SK-N-SH treated with all-trans-retinoic acid at 6 μM for 48 hours (cell line): Measurements from ENCODE around the gene TMEM214.

Experiments
- ARNTL ChIP-seq: fragments of 450-650 bp; formaldehyde crosslinking; IDR thresholded peaks from 2 replicates; pipeline ENCODE4 v1.5.0; 2020; ENCODE audit warnings: low read depth, mild to moderate bottlenecking, moderate library complexity, borderline replicate concordance
- PATZ1 ChIP-seq: fragments of 250-450 bp; sonication (Bioruptor Pico); IDR thresholded peaks from 2 replicates; pipeline ENCODE4 v1.8.0; 2020; ENCODE audit warnings: mild to moderate bottlenecking, moderate library complexity, borderline replicate concordance
- POU6F1 ChIP-seq: fragments of 250-450 bp; sonication (Bioruptor Pico); IDR thresholded peaks from 2 replicates; pipeline ENCODE4 v1.8.0; 2021; ENCODE audit warnings: low read depth, mild to moderate bottlenecking, moderate library complexity, borderline replicate concordance
- RARB ChIP-seq: fragments of 250-450 bp; sonication (Bioruptor Pico); IDR thresholded peaks from 2 replicates; pipeline ENCODE4 v1.8.0; 2021; ENCODE audit warnings: mild to moderate bottlenecking, moderate library complexity
- ZNF565 ChIP-seq: fragments of 450-650 bp; formaldehyde crosslinking; conservative IDR thresholded peaks from 2 replicates; pipeline ENCODE4 v1.5.0; 2020; ENCODE audit warnings: low read depth, mild to moderate bottlenecking, moderate library complexity
- ZNF70 ChIP-seq: fragments of 450-650 bp; formaldehyde crosslinking; IDR thresholded peaks from 2 replicates; pipeline ENCODE4 v1.5.0; 2020; ENCODE audit warnings: mild to moderate bottlenecking, moderate library complexity

- no peak for TF ChIP-seq ZNF565 (CRISPR knock-in tag)
- TF ChIP-seq ARNTL (CRISPR knock-in tag), result no peak
- TF ChIP-seq POU6F1, result no peak
- TF ChIP-seq ZNF70 (CRISPR knock-in tag), result no peak
- no peak for TF ChIP-seq PATZ1 (CRISPR knock-in tag)
- no peak for TF ChIP-seq RARB (CRISPR knock-in tag)
Measured at GRCh38 chr2:27039871-27040270, 7.1 kb downstream of the TMEM214 start.
